ENCODE measurements around the gene NFKBIE.

DNA sequence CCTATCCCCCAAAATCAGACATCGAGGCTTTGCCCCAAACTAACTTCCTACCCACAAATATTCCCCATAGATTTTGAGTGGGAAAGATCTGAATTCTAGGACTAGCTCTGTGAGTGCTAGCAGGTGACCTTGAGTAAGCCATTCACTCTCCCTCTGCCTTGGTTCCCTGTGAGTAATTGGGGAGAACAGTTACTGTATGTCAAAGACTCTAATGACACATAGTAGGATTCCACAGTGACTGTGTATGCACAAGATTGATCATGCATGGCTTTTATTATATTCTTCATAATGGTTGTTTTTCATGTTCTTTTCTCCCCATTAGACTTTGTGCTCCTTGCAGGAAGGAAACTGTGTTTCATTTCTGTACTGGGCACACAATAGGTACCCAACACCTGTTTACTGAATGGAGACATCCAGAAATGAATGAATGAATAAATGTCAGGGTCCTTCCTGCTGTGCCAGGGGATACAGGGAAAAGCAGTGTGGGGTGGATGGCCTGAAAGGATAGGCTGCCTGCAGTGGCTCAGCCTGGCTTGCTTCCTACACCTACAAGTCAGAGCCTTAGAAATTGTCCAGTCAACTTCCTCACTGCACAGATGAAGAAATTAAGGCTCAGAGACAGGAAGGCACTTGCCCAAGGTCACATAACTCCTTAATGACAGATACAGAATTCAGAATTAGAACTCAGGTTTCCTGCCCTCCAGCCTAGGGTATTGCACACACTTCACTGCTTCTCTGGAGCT, 4.0 kb upstream of the NFKBIE start:
- TF ChIP-seq, protein P1, sequence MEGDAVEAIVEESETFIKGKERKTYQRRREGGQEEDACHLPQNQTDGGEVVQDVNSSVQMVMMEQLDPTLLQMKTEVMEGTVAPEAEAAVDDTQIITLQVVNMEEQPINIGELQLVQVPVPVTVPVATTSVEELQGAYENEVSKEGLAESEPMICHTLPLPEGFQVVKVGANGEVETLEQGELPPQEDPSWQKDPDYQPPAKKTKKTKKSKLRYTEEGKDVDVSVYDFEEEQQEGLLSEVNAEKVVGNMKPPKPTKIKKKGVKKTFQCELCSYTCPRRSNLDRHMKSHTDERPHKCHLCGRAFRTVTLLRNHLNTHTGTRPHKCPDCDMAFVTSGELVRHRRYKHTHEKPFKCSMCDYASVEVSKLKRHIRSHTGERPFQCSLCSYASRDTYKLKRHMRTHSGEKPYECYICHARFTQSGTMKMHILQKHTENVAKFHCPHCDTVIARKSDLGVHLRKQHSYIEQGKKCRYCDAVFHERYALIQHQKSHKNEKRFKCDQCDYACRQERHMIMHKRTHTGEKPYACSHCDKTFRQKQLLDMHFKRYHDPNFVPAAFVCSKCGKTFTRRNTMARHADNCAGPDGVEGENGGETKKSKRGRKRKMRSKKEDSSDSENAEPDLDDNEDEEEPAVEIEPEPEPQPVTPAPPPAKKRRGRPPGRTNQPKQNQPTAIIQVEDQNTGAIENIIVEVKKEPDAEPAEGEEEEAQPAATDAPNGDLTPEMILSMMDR (IDR thresholded peaks at IDR 0.05), result no peak
- no peak for TF ChIP-seq POLR2A (IDR thresholded peaks at IDR 0.05)

Data from thyroid gland (tissue), 4 donors.